HG02588 (cell line): Measurements from ENCODE around the gene ETFB.
A peak's percentile ranks its signal among the peaks of the same experiment; 100 is the strongest.
"Not testable (repeated sequence)": the region's sequence is repeated elsewhere in the genome, so short reads cannot be mapped to it uniquely, and the experiment has no call there.

Experiments
- ATAC-seq: cut with Tn5 transposase; IDR thresholded peaks from one replicate; pipeline ENCODE4 v1.9.1; 2021; ENCODE audit warnings: mild to moderate bottlenecking, moderate library complexity; ENCODE audit not compliant: unreplicated experiment

ETFB gene

GRCh38 chr19:51365965-51366388, at the start of gene ETFB:
TSS of gene ETFB (minus strand) at chr19:51366388. CDS start at chr19:51366326, 62 bp downstream.
- no peak for ATAC-seq

GRCh38 chr19:51415187-51415586, 49.0 kb upstream of the ETFB start:
- no peak for ATAC-seq

- ATAC-seq, result no peak
Measured at GRCh38 chr19:51410950-51411748, 45.0 kb upstream of the ETFB start.

- ATAC-seq, result no peak
Measured at GRCh38 chr19:51407511-51408131, 41.4 kb upstream of the ETFB start.

- no peak for ATAC-seq
Measured at GRCh38 chr19:51402117-51402516, 35.9 kb upstream of the ETFB start.

- ATAC-seq, result not testable (repeated sequence)
Measured at GRCh38 chr19:51399936-51400335, 33.7 kb upstream of the ETFB start.

- ATAC-seq, result no peak
Measured at GRCh38 chr19:51399231-51399630, 33.0 kb upstream of the ETFB start.

- no peak for ATAC-seq
Measured at GRCh38 chr19:51398096-51398704, 32.0 kb upstream of the ETFB start.

- not testable (repeated sequence) for ATAC-seq
Measured at GRCh38 chr19:51397453-51397852, 31.3 kb upstream of the ETFB start.

GRCh38 chr19:51396175-51396574, 30.0 kb upstream of the ETFB start:
- ATAC-seq, result no peak

- ATAC-seq, result peak; percentile 86
Measured at GRCh38 chr19:51394050-51394836, 28.1 kb upstream of the ETFB start.

GRCh38 chr19:51392701-51393100, 26.5 kb upstream of the ETFB start:
- ATAC-seq, result no peak

GRCh38 chr19:51391073-51391611, 25.0 kb upstream of the ETFB start:
- ATAC-seq, result no peak

GRCh38 chr19:51389143-51389542, 23.0 kb upstream of the ETFB start:
- ATAC-seq, result no peak

- no peak for ATAC-seq
Measured at GRCh38 chr19:51387924-51388389, 21.8 kb upstream of the ETFB start, which contains the start of gene LIM2. TSS of gene LIM2 (minus strand) at chr19:51387974. CDS start at chr19:51387443, 531 bp downstream.

GRCh38 chr19:51386882-51387520, 20.8 kb upstream of the ETFB start:
- no peak for ATAC-seq

GRCh38 chr19:51382004-51382403, 15.8 kb upstream of the ETFB start:
- no peak for ATAC-seq

- no peak for ATAC-seq
Measured at GRCh38 chr19:51380379-51380778, 14.2 kb upstream of the ETFB start.

- ATAC-seq, result no peak
Measured at GRCh38 chr19:51377422-51377821, 11.2 kb upstream of the ETFB start.
